HG02610 (cell line): Measurements from ENCODE around the gene BARX1.
"Not testable (repeated sequence)": the region's sequence is repeated elsewhere in the genome, so short reads cannot be mapped to it uniquely, and the experiment has no call there.

Experiments
- ATAC-seq: cut with Tn5 transposase; IDR thresholded peaks from one replicate; pipeline ENCODE4 v1.9.1; 2021; ENCODE audit warnings: mild to moderate bottlenecking, moderate library complexity; ENCODE audit not compliant: unreplicated experiment

Gene BARX1

GRCh38 chr9:93967020-93967803, 12.1 kb upstream of the BARX1 start:
- ATAC-seq: no peak

DNA sequence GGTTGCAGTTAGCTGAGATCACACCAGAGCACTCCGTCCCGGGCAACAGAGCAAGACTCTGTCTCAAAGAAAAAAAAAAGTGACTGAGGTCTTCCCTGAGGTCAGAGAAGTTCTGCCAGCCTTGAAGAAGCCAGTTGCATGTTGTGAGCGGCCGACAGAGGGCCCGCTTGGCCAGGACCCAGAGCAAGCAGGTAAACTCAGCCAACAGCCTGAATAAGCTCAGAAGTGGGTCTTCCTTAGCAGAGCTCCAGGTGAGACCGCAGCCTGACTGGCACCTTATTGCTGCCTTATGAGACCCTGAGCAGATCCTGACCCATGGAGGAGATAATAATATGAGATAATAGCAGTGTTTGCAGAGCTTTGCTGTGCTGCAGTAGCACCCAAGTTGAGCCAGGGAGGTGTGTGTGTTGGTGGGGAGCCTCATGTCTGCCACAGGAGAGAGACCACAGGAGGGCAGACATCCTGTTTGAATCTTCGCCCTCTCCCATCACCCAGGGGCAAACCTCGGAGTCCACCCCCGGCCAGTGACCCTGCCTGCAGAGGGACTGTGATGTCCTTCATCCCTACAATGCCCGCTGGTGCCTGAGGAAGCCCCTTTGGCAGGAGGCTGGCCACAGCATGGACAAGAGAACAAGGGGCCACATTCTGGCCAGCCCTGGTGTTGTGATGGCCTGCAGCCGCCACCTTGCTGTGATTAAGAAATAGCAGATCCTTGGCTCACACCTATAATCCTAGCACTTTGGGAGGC, 10.8 kb upstream of the BARX1 start:
- no peak for ATAC-seq

- no peak for ATAC-seq
Measured at GRCh38 chr9:93964685-93965084, 9.5 kb upstream of the BARX1 start.

GRCh38 chr9:93963969-93964368, 8.8 kb upstream of the BARX1 start:
- ATAC-seq: no peak

- not testable (repeated sequence) for ATAC-seq
Measured at GRCh38 chr9:93963489-93963888, 8.3 kb upstream of the BARX1 start.

DNA sequence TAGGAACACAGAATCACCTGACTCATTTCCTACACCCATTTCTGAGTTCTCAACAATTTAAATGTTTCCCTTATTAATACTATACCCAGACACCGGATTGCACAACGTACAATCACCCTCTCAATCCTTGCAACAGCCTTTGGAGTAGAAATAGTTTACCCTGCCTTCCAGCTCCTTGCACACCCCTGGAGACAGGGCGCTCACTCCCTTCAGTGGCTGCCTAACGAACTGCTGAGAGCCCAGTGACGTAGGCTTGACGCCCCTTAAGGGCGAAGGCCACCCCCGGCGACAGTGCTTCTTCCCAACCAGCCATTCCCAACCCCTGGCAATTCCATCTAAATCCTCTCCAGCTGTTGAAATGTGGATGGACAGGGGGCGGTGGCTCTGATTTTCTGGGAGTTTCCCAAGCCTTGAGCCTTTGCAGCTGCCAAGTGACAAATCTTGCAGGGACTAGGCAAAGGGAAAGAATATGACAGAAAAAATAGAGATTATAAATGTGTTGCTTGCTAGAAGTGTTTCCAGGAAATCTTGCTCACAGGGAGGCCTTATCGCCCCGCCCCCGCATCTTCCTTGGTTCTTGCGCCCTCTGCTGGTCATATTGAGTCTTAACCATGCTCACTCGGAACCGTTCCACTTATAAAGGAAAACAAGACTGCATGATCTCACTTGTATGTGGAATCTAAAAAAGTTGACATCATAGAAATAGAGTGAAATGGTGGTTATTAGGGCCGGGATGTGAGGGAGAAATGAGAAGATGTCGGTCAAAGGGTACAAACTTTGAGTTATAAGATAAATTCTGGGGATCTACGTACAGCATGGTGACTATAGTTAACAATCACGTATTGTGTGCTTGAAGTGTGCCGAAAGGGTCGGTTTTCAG, 7.6 kb upstream of the BARX1 start:
- ATAC-seq: no peak

DNA sequence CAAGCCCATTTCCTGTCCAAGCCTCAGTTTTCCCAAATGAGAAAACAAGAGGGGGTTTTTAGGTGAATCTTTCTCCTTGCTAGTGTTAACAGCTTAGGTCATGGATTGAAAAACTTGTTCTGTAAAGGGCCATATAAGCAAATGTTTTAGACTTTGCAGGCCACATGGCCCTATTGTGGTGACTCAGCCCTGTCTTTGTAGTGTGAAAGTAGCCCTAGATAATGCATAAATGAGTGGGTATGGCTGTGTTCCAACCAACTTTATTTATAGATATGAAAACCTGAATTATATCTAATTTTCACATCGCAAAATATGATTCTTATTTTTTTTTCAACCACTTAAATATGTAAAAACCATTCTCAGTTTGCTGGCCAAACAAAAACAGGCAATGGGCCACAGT, 6.9 kb upstream of the BARX1 start:
- no peak for ATAC-seq

- ATAC-seq: no peak
Measured at GRCh38 chr9:93960971-93961841, 6.1 kb upstream of the BARX1 start.

DNA sequence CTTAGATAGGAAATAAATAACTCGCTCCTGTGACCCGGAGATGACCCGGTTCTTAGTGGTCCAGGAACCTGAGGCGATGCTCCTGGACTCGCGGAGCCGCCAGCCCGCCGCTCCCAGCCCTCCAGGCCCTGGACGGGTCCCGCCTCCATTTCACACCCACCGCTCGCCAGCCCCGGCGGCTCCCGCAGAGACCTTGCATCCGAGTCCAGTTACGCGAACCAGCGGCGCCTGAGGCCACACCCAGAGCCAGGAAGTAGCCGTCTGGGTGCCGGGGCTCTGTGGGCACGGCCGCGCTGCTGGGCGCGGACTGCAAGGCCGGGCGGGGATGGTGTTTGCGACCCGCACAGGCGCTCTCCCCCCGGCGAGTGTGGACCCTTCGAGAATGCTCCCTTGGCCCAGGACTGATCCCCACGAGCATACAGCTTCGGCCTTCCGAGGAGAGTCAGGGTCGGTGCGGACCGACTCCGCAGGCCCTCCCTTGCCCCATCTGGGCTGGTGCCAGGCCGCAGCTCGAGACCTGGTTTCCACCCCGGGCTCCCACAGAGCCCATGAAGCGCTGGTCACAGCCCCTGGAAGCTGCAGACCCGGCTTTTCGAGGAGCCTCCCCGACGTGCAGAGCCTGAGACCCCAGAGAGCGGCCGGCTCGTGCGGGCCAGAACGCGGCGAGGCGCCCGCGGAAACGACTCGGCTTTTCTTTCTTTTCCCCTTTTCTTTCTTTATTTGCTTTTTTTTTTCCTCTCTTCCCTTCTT, 5.2 kb upstream of the BARX1 start:
- ATAC-seq: no peak

DNA sequence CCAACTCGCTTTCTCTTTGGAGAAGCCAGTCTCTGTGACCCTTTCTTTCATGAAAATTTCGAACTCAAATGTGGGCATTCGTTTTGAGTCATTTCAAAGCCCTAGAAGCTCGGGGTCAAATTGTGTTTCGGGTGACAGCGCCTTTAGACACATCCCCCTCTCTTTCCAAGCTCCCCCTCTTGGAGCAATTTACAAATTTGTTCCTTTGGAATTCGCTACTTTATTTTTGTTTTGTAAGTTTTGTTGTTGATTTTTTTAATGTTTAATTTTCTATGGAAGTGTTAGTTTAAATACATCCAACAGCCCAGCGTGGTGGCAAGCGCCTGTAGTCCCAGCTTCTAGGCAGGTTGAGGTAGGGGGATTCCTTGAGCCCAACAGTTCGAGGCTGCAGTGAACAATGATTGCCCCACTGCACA, 4.6 kb upstream of the BARX1 start:
- no peak for ATAC-seq

DNA sequence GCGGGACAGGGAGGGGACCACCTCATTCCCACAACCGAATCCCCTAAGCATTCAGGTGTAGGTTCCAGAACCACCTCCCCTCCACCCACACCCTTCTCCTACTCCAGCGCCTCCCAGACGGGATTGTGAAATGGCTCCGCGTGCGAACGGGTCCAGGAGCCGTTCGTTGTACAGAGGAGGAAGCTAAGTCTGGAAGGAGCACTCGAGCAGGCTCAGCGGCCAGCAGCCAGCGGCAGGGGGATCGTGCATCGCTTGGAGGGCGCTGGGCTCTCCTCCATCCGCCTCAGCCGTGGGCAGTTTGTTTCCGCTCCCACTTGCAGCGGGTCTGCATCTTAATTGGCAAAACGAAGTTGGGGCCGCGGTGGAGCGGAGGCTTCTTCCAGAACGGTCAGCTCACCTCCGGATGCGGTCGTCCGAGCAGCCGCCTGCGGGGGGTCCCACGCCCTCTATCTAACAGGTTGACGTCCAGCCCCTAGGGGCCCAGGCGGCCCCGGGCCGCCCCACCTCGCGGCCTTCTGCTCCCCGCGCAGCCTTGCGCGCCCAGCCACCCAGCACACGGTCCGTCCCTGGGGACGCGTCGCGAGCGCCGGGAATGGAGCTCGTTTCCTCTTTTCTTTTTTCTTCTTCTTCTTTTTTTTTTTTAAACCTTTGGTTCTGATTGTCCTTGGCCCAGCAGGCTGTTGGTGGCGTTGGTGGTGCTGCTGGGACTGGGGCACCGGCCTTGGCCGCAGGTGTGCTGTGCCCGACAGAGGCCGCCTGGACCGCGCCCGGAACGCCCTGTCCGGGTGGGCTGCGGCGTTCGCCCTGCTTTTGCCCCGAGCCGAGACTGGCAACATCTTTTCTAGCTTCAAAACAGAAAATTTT, 3.9 kb upstream of the BARX1 start:
- no peak for ATAC-seq

- ATAC-seq: no peak
Measured at GRCh38 chr9:93958121-93958818, 3.1 kb upstream of the BARX1 start.

- ATAC-seq: no peak
Measured at GRCh38 chr9:93955981-93956784, 1.0 kb upstream of the BARX1 start.

DNA sequence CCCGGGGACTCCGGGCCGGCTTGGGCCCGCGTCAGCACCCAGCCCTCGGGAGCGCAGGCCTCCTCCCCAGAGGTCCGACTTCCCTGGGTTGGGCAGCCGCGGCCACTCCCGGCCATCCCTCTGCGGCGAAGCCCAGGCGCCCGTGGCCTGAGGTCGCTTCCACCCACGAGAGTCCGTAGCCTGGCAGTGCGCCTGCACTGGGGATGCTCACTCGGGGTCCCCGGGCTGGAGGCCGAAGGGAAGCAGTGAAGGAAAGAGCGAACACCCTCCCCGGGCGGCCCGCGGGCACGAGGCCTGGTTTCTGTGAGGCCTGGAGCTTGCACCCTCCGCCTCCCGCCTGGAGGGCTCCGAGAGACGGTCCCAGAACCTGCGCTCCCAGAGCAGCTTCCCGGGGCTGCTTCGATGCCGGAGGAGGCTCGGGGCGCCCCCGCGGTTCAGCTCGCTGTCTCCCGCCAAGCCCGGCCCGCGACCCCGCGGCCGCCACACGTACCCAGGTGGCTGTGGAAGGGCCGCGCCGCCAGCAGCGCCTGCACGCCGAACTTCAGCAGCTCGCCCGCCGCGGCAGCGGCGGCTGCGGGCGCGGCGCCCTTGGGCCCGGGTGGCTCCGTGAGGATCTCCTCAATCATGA, 607 bp downstream of the BARX1 start:
- ATAC-seq: no peak

DNA sequence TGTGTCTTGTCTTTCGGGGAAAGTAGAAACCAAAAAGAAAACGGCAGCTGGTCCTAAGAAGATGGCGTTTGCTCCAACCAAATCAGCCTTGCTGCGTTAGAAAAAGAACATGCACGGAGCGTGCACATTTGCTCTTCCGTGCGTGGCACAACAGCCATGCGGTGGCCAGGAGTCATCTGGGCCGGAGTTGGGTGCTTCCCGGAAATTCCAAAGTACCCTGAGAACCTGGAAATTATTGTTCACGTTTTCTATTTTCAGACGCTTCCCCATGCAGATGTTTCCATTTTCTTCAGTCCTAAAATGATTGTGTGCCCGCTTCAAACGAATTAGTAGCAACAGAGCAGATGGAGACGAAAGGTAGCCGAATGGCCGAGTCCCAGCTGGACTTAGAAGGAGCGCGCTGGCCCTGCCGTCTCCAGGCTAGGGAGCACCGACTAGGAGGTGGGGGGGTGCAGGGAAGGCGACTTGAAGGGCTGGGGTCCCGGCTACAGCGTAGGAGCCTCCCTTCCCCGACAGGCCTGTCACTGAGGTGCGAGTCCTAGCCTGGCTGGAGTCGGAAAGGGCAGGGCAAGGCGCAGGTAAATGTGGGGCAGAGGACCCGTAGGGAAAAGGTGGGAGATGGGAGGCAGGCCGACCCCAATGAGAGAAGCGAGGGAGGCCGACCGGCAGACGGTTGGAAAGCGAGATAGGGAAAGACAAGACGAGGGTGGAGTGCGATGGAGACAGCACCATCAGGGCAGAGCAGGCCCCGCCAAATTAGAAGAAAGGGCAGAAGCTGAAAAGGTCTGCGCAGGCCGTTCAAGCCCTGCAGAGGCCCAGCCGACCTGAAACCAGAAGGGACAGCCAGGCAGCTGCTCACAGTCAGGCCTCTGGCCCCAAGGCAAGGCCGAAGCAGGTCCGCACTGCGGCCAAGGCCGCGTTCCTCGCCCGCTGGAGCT, 1.4 kb downstream of the BARX1 start:
- ATAC-seq: no peak
